ENCODE results near the gene PEX13.
"Not testable (repeated sequence)": the region's sequence is repeated elsewhere in the genome, so short reads cannot be mapped to it uniquely, and the experiment has no call there.

Gene PEX13, protein sequence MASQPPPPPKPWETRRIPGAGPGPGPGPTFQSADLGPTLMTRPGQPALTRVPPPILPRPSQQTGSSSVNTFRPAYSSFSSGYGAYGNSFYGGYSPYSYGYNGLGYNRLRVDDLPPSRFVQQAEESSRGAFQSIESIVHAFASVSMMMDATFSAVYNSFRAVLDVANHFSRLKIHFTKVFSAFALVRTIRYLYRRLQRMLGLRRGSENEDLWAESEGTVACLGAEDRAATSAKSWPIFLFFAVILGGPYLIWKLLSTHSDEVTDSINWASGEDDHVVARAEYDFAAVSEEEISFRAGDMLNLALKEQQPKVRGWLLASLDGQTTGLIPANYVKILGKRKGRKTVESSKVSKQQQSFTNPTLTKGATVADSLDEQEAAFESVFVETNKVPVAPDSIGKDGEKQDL

GRCh38 chr2:61017556-61018317, at the start of gene PEX13, which contains the start of gene PUS10:
TSS of gene PEX13 (plus strand) at chr2:61017720. CDS start at chr2:61017760, 40 bp downstream.
TSS of gene PUS10 (minus strand) at chr2:61018255. CDS start at chr2:61011890, 6,365 bp downstream.
- peak; percentile 86 for DNase-seq (ENCODE audit: low spot score)

DNA sequence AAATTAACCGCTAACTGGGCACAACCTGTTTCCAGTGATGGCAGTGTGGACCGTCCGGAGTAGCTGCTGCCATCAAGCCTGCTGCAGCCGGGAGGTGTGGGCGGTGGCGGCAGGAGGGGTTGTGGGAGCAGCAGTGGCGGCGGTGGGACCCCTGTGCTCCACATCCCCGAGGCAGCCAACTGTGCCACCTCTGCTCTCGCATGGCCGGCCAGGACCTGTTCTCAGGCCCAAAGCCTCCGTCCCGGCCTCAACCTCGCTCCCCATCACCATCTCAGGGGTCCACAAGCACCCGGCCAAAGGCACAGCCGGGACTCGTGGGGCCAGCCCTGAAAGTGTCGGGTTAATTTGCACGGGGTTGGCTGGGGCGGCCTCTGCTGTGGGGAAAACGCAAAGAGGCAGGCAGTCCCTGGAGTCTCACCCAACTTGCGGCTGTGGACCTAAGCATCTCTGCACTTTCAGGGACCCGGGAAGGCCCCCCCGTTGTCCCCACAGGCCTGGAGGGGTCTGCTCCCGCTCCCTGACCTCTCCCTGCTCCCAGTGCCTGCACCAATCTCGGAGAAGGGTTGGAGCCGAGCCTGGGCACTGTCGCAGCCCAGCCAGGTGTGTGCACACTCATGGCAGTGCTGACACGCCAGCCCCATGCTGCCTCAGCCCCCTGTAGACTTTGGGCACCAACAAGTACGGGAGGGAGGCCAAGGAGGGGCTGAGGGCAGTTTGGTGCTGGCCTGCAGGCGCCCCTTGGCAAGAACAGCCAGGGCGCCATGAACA, 44.4 kb upstream of the PEX13 start:
- DNase-seq (ENCODE audit: low spot score): no peak

DNA sequence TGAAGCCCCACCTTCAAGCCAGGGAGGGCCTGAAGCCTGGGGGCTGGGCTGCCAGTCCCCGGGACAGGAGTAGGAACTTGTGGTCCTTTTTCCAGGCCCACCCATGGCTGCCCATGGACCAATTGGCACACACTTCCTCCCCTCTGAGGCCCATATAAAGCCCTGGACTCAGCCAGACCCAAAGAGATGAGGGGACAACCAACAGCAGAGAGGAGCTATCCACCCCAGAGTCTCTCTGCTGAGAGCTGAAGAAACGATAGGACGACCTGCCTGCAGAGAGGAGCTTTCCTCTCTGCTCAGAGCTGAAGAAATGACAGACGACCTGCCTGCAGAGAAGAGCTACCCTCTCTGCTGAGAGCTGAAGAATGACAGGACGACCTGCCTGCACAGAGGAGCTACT, 43.8 kb upstream of the PEX13 start:
- no peak for DNase-seq (ENCODE audit: low spot score)

DNA sequence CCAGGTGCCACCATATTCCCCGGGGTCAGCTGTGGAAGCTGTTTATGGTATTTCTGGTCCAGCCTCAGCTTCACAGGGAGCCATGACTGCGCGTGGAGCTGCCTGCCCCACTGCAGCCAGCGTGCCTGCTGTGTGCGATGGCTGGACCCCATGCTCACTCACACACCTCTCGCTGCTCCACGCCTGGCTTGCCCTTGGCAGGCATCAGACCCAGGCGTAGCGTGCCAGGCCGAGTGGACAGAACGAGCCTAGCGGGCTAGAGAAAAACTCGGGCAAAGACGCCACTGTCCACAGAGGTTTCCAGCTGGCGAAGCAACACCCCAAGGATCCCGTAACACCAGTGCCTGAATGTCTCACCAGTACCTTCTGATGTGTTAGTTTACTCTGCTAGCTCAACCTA, 42.9 kb upstream of the PEX13 start:
- DNase-seq (ENCODE audit: low spot score): no peak

- no peak for DNase-seq (ENCODE audit: low spot score)
Measured at GRCh38 chr2:60976256-60976850, 41.2 kb upstream of the PEX13 start.

- no peak for DNase-seq (ENCODE audit: low spot score)
Measured at GRCh38 chr2:60976875-60977561, 40.5 kb upstream of the PEX13 start.

DNA sequence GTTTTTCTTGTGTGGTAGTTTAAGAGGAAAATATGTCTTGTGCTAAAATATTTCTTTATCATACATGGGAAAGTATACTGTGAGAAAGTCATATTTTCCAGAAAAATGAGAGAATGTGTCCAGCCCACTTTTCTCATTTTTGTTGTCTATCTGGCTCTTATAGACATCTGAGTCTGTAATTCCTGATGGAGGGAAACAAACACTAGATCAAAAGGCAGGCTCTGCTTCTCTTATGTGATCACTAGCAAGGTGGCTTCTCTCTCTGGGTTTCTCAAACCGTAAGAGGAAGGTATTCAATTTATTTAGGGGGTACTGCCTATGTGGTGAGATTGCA, 40.0 kb upstream of the PEX13 start:
- no peak for DNase-seq (ENCODE audit: low spot score)

DNA sequence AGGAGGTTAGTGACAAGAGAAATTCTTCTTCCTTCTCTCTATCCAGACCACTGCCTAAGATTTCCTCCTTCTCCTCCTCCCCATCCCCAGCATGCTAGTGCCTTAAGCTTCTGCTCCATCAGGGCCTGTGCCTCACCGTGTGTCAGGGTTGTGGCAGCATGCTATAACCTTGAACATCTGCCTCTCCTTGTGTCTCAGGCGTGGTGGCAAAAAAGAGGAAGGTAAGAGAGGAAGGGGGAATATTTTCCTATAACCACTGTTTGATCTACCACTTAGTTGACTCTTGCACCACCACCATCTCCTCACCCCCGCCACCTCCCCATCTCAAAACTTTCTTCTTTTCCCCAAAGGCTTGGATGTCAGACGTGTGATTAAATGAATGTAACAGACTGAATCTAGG, 38.3 kb upstream of the PEX13 start:
- no peak for DNase-seq (ENCODE audit: low spot score)

DNA sequence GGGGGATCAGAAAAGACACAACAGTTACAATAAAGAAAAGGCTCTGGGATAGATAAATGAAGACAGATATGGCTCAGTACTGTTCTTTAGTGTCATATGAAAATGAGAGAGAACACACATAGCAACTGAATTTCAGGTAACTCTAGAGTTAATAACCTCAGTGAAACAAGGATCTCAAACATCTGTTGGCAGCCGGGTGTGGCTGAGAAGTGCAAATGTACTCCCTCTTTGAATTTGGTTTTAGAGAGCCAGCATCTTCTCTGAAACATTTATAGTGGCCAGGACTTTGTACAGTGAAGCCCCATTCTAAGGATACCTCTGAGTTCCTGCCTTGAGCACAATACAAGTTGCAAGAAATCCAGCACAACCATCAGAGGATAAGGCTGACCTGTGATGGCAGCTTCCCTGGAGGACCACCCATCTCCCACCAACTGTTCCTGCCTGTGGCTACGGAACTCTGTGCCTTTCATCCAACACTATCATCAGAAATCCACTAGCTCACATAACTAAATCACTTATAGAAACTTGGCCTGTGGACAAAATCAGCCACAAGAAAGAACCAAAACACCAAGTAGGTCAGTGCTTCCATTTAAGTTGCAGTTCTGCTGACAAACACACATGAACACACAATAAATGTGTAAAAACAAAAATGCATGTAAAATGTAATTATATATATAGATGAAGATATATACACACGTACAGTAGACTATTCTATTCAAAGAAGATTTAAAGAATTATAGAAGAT, 37.3 kb upstream of the PEX13 start:
- DNase-seq (ENCODE audit: low spot score): no peak

DNA sequence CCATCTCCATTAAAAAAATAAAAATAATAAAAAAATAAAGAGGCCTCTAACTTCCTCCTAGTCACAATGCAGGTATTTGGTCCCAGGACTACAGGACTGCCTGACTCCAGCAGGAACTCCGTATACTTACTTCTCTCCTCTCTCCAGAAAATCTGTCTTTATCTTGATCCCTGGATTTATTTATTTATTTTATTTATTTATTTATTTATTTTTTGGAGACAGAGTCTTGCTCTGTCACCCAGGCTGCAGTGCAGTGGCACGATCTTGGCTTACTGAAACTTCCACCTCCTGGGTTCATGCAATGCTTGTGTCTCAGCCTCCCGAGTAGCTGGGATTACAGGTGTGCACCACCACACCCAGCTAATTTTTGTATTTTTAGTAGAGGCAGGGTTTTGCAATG, 35.5 kb upstream of the PEX13 start:
- not testable (repeated sequence) for DNase-seq (ENCODE audit: low spot score)

GRCh38 chr2:60984720-60985119, 32.8 kb upstream of the PEX13 start:
- DNase-seq (ENCODE audit: low spot score): no peak

DNA sequence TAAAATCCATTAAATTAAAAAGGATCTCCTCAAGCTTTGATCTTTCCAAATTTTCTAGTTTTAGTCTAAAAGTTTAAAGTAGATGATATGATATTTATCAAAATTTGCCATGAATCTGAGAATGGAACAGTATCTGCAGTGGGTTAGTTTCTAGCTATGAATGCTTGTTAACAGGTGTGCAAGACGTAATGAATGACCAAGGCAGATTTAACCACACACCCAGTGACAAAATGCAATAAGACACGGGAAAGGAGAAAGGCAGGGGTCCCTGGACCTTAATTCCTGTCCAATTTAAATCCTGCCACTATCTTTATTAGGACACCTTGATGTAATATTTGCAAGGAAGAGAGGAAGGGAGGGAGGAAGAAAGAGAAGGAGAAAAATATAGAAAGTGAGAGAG, 30.5 kb upstream of the PEX13 start:
- no peak for DNase-seq (ENCODE audit: low spot score)

DNA sequence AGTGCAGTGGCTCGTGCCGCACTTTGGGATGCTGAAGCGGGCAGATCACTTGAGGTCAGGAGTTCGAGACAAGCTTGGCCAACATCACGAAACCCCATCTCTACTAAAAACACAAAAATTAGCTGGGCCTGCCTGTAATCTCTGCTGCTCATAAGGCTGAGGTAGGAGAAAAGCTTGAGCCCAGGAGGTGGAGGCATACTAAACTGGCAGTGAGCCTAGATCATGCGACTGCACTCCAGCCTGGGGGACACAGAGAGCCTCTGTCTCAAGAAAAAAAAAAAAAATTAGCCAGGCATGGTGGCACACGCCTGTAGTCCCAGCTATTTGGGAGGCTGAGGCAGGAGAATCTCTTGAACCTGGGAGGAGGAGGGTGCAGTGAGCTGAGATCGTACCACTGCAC, 29.9 kb upstream of the PEX13 start:
- not testable (repeated sequence) for DNase-seq (ENCODE audit: low spot score)

- no peak for DNase-seq (ENCODE audit: low spot score)
Measured at GRCh38 chr2:60989259-60989658, 28.3 kb upstream of the PEX13 start.

- DNase-seq (ENCODE audit: low spot score): no peak
Measured at GRCh38 chr2:60991644-60992043, 25.9 kb upstream of the PEX13 start.

DNA sequence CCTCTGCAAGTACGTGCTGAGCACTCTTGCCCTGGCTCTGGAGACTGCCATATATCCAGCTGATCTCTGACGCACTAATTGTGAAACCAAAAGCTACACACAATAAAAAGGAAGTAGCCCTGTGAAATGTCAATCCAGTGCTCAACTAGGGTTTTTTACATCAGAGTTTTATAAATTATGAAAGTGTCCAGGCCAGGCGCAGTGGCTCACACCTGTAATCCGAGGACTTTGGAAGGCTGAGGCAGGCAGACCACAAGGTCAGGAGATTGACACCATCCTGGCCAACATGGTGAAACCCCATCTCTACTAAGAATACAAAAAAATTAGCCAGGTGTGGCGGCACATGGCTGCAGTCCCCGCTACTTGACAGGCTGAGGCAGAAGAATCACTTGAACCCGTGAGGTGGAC, 24.5 kb upstream of the PEX13 start:
- no peak for DNase-seq (ENCODE audit: low spot score)

GRCh38 chr2:60994131-60994530, 23.4 kb upstream of the PEX13 start:
- no peak for DNase-seq (ENCODE audit: low spot score)

DNA sequence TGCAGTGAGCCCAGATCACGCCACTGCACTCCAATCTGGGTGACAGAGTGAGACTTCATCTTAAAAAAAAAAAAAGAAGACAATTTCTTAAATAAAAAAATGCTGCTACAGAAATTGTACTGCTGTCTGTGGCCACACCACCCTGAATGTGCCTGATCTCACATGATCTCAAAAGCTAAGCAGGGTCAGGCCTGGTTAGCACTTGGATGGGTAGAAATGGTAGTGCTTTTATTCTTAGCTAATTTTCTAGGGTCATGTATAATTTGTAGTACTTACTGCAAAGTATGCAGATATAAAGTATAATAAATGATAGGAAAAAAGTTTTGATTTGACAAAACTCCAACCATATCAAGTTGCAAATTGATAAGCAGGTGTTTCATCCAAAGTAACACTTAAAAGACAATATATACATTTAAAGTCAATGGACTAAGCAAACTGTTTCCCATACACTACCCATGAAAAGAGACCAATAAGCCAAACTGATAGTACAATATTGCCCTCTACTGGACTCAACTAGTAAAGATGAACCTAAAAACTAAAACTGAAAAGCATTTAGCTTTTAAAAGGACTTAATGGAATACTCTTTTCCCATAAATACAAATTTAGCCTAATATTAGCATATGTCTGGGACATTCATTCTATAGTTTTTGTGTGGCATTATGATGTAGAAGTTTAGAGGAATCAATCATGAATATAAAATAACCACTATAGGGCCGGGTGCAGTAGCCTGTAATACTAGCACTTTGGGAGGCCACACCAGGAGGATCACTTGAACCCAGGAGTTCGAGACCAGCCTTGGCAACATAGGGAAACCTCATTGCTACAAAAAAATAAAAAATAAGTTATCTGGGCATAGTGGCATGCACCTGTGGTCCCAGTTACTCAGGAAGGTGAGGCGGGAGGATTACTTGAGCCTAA, 18.6 kb upstream of the PEX13 start:
- DNase-seq (ENCODE audit: low spot score): no peak

DNA sequence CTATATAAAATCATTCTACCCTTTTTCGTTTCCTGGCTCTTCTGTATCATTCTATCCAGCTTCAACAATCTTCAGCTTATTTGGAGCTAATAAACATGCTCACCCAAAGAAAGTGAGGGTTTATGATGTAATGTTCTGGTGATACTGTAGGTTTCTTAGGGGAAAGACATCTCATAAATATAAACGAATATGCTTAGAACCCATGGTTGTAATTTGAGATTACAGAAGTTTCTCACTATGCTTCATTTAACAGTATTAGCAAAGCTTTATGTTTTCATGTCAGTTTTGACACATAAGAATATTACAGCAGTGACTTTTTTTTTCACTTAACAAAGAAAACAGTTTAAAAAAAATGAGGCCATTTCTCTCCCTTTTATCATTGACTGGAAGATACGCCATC, 11.8 kb upstream of the PEX13 start:
- DNase-seq (ENCODE audit: low spot score): no peak
